ENCODE results near the gene CD300LG.

- TF ChIP-seq CTCF (IDR thresholded peaks at IDR 0.05) (no peak), POLR2AphosphoS5 (IDR thresholded peaks at IDR 0.05) (no peak)
These were observed 54.1 kb downstream of the CD300LG start for GRCh38 chr17:43900858-43901754.

All from prostate gland (tissue), 2 donors.